ENCODE data around the gene MTA3. TPM values are rescaled to one million over a fixed set of nuclear protein-coding genes. Genes with fewer than 3 reads are reported as not detected.

The MTA3 gene
- total and polyA plus RNA-seq, 9 of the 15 experiments (the other 6 are each of a cell fraction or from before 2014, with no cell fraction given), result 12.4 to 39.6 (median 23.5) TPM

DNA sequence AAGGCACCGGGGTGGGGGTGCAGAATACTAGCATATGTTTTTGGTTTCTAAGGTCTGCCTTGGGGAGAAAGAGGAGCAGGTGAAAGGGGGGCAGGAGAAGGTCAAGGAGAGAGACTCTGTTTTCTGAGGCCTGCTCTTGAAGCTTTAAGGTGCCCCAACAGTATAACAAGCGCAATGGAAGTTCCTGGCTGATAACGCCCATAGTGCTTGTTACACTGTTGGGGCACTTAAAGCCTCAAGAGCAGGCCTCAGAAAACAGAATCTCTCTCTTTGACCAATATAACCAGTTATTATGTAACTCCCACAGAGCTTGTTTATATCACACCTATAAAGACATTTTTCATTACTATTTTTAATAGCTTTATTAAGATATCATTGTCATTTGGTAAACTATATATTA is 179.0 kb downstream of the MTA3 start:
- DNase-seq (ENCODE audit: extremely low read depth in 1 of 4, low spot score in 3 of 4), result no peak
- ChIA-PET CTCF (ENCODE audit: low intra/inter-chr PET ratio) (no interaction called here), POLR2A (interaction anchor here (1.1 kb wide), 1 partner anchor 17 kb away, joined by 3 read pairs; no protein-coding TSS in a partner anchor)
- TF ChIP-seq CREB1 (IDR thresholded peaks at IDR 0.05) (no peak), CREB1 (CRISPR knock-in tag; IDR thresholded peaks at IDR 0.05) (no peak), KAT7 (CRISPR knock-in tag; IDR thresholded peaks at IDR 0.05; ENCODE audit: borderline replicate concordance) (no peak)
- intact Hi-C loops (cut with micrococcal nuclease) (no loop called here), in situ Hi-C loops (cut with MboI) (no loop called here)
- no peaks in the 10 kb centered on the region for H3K79me2 ChIP-seq (ENCODE audit: control insufficient read depth, insufficient read depth, low read length)
- H4K20me1 ChIP-seq (replicated peaks; ENCODE audit: control insufficient read depth, insufficient read depth, low read length), result no peaks in the 10 kb centered on the region
- H3K36me3 ChIP-seq (ENCODE audit: control insufficient read depth, insufficient read depth, low read length), result no peaks in the 10 kb centered on the region
- WGBS (ENCODE audit: insufficient coverage, low coverage, missing lambda C conversion rate), result 27% methylated on average over 3 of the region's 3 CpGs
- BruUV-seq (replicated peaks), result no TSS peak
- no peak for ATAC-seq
- H2AFZ ChIP-seq (ENCODE audit: low read depth, low read length), result no peak overlapping the region
- no peaks in the 10 kb centered on the region for H3K9me1 ChIP-seq (ENCODE audit: control insufficient read depth, insufficient read depth, low read length)
- peaks cover 0 to 24% of the 10 kb centered on the region in 2 experiments; a peak in 2 of 5 replicates for H3K27me3 ChIP-seq (ENCODE audit: control insufficient read depth in 2 of 2, insufficient read depth in 2 of 2, low read length in 2 of 2)
- no peaks in the 10 kb centered on the region for H3K4me1 ChIP-seq (replicated peaks in 1 of 2; ENCODE audit: control insufficient read depth in 2 of 2, insufficient read depth in 2 of 2, low read length in 2 of 2)
- H3K9me3 ChIP-seq (replicated peaks; ENCODE audit: control insufficient read depth, insufficient read depth, low read depth, low read length), result no peaks in the 10 kb centered on the region
- FAIRE-seq, result no peak
- no peak overlapping the region for H3K4me2 ChIP-seq (ENCODE audit: insufficient read depth, low read length)
- no peak overlapping the region for H3K27ac ChIP-seq (ENCODE audit: extremely low read depth, low read depth, low read length)
- no peak overlapping the region for H3K9ac ChIP-seq (ENCODE audit: insufficient read depth in 1 of 2, low read depth in 2 of 2, low read length in 2 of 2)
- H3K4me3 ChIP-seq, result no peak overlapping the region

DNA sequence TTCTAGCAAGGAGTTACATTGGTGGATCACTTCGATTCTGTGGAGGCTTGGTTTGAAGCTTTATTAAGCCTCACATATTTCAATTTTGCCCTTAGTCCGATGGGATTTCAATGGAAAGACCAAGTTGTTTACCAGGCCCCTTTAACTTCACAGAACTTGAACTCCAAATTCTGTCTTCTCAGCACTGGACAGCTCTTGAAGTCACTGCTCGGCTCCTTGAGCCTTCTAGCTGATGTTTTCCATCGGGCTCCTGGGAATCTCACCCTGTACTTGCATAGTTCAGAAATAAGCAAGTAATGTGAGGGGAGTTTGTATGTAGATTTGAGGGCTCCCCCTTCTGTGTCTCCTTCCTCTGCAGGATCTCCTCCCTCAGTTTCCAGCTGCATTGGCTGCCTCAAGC is 180.4 kb downstream of the MTA3 start:
- Histone ChIP-seq H4K20me1 (replicated peaks; ENCODE audit: control insufficient read depth, insufficient read depth, low read length) (no peaks in the 10 kb centered on the region), H3K9me1 (ENCODE audit: control insufficient read depth, insufficient read depth, low read length) (no peaks in the 10 kb centered on the region), H2AFZ (ENCODE audit: low read depth, low read length) (no peak overlapping the region), H3K4me3 (no peak overlapping the region), H3K9me3 (replicated peaks; ENCODE audit: control insufficient read depth, insufficient read depth, low read depth, low read length) (no peaks in the 10 kb centered on the region), H3K36me3 (ENCODE audit: control insufficient read depth, insufficient read depth, low read length) (no peaks in the 10 kb centered on the region), H3K4me1 (replicated peaks in 1 of 2; ENCODE audit: control insufficient read depth in 2 of 2, insufficient read depth in 2 of 2, low read length in 2 of 2) (peaks cover 0 to 5% of the 10 kb centered on the region in 2 experiments; a peak in 2 of 5 replicates), H3K79me2 (ENCODE audit: control insufficient read depth, insufficient read depth, low read length) (no peaks in the 10 kb centered on the region), H3K27me3 (ENCODE audit: control insufficient read depth in 2 of 2, insufficient read depth in 2 of 2, low read length in 2 of 2) (peaks cover 9 to 33% of the 10 kb centered on the region in 2 experiments; a peak in 4 of 5 replicates), H3K9ac (ENCODE audit: insufficient read depth in 1 of 2, low read depth in 2 of 2, low read length in 2 of 2) (no peak overlapping the region), H3K27ac (ENCODE audit: extremely low read depth, low read depth, low read length) (no peak overlapping the region), H3K4me2 (ENCODE audit: insufficient read depth, low read length) (no peak overlapping the region)
- no TSS peak for BruUV-seq (replicated peaks)
- 3% methylated on average over 4 of the region's 4 CpGs for WGBS (ENCODE audit: insufficient coverage, low coverage, missing lambda C conversion rate)
- intact Hi-C loops (cut with micrococcal nuclease) (no loop called here), in situ Hi-C loops (cut with MboI) (no loop called here)
- FAIRE-seq (no peak), ATAC-seq (no peak), DNase-seq (ENCODE audit: extremely low read depth in 1 of 4, low spot score in 3 of 4) (no peak)
- CTCF ChIA-PET (ENCODE audit: low intra/inter-chr PET ratio), result no interaction called here
- POLR2A ChIA-PET, result interaction anchor here (0.5 to 0.8 kb wide), 2 partner anchors 10 to 15 kb away, joined by 3 read pairs; partner anchors contain the start of gene OXER1
- TF ChIP-seq STAT5A (IDR thresholded peaks at IDR 0.05; ENCODE audit: borderline replicate concordance, low read length), result no peak
- no peak for TF ChIP-seq BDP1 (IDR thresholded peaks at IDR 0.05; ENCODE audit: insufficient read depth, insufficient read length)
- TF ChIP-seq, protein P1, sequence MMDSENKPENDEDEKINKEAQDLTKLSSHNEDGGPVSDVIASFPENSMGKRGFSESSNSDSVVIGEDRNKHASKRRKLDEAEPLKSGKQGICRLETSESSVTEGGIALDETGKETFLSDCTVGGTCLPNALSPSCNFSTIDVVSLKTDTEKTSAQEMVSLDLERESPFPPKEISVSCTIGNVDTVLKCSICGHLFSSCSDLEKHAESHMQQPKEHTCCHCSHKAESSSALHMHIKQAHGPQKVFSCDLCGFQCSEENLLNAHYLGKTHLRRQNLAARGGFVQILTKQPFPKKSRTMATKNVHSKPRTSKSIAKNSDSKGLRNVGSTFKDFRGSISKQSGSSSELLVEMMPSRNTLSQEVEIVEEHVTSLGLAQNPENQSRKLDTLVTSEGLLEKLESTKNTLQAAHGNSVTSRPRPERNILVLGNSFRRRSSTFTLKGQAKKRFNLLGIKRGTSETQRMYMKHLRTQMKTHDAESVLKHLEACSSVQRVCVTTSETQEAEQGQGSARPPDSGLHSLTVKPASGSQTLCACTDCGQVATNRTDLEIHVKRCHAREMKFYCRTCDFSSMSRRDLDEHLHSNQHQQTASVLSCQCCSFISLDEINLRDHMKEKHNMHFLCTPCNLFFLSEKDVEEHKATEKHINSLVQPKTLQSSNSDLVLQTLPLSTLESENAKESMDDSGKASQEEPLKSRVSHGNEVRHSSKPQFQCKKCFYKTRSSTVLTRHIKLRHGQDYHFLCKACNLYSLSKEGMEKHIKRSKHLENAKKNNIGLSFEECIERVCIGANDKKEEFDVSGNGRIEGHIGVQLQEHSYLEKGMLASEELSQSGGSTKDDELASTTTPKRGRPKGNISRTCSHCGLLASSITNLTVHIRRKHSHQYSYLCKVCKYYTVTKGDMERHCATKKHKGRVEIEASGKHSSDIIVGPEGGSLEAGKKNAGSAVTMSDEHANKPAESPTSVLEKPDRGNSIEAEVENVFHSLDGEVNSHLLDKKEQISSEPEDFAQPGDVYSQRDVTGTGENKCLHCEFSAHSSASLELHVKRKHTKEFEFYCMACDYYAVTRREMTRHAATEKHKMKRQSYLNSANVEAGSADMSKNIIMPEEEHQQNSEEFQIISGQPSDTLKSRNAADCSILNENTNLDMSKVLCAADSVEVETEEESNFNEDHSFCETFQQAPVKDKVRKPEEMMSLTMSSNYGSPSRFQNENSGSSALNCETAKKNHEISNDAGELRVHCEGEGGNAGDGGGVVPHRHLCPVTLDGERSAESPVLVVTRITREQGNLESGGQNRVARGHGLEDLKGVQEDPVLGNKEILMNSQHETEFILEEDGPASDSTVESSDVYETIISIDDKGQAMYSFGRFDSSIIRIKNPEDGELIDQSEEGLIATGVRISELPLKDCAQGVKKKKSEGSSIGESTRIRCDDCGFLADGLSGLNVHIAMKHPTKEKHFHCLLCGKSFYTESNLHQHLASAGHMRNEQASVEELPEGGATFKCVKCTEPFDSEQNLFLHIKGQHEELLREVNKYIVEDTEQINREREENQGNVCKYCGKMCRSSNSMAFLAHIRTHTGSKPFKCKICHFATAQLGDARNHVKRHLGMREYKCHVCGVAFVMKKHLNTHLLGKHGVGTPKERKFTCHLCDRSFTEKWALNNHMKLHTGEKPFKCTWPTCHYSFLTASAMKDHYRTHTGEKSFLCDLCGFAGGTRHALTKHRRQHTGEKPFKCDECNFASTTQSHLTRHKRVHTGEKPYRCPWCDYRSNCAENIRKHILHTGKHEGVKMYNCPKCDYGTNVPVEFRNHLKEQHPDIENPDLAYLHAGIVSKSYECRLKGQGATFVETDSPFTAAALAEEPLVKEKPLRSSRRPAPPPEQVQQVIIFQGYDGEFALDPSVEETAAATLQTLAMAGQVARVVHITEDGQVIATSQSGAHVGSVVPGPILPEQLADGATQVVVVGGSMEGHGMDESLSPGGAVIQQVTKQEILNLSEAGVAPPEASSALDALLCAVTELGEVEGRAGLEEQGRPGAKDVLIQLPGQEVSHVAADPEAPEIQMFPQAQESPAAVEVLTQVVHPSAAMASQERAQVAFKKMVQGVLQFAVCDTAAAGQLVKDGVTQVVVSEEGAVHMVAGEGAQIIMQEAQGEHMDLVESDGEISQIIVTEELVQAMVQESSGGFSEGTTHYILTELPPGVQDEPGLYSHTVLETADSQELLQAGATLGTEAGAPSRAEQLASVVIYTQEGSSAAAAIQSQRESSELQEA (IDR thresholded peaks at IDR 0.05; ENCODE audit: low read depth), result no peak

Data from K562 (cell line).